ENCODE results near the gene TTC39C. TPM values are rescaled to one million over a fixed set of nuclear protein-coding genes. Genes with fewer than 3 reads are reported as not detected.
"Not testable (repeated sequence)": the region's sequence is repeated elsewhere in the genome, so short reads cannot be mapped to it uniquely, and the experiment has no call there.

The TTC39C gene
- total RNA-seq, 1 donor from 2014 or later, result 33.2 TPM

DNA sequence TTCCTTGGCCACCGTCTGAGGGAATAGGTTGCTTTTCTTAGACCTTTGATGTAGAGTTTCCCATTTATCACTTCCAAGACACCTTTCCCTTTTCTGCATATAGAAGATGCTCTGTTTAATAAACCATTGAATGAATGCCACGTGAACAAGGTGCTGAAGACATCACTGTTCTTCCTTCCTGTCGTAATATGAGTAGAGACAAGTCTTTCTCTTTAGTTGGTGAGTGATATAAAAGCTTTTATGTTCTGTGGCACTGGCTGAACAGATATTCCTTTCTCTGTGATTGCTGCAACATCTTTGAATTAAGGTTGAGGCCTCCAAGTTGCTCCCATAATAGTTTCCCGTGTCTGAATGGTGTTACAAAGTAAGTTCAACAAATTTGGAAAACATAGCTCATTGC is 38.7 kb downstream of the TTC39C start:
- DNase-seq (ENCODE audit: low spot score), result no peak

DNA sequence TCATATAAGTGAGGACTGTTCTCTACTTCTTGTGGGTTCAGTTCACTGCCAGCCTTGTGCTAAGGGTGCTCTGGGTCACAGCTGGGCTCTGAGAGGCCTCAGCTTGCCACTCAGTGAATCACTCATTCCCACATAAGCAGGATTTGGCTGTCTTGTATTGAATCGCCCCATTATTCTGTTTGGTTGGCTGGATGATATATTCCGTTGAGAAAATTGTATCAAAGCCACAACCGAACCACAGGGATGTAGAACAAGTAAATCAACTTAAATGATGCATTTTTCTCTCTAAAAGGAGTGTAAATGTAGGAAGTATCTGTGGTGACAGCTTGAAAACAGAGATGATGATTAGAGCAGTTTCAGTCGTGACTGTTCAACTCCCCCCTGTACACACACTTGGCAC is 39.6 kb downstream of the TTC39C start:
- DNase-seq (ENCODE audit: low spot score), result no peak

DNA sequence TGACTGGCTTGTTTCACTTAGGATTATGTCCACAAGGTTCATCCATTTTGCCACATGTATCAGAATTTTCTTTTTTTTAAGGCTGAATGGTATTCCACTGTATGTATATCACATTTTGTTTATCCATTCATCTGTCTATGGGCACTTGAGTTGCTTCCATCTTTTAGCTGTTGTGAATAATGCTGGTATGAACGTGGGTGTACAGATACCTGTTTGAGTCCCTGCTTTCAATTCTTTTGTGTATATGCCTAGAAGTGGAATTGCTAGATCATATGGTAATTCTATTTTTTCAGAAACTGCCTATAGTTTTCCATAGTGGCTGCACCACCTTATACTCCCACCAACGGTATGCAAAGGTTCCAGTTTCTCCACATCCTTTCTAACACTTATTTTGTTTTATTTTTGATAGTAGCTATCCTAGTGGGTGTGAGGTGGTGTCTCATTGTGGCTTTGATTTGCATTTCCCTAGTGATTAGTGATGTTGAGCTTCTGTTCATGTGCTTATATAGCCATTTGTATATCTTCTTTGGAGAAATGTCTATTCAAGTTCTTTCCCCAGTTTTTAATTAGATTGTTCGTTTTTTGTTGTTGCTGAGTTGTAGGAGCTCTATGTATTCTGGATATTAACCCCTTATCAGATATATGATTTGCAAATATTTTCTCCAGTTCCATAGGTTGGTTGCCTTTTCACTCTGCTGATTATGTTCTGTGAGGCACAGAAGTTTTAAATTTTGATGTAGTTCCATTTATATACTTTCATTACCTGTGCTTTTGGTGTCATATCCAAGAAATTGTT is 40.7 kb downstream of the TTC39C start:
- no peak for DNase-seq (ENCODE audit: low spot score)

DNA sequence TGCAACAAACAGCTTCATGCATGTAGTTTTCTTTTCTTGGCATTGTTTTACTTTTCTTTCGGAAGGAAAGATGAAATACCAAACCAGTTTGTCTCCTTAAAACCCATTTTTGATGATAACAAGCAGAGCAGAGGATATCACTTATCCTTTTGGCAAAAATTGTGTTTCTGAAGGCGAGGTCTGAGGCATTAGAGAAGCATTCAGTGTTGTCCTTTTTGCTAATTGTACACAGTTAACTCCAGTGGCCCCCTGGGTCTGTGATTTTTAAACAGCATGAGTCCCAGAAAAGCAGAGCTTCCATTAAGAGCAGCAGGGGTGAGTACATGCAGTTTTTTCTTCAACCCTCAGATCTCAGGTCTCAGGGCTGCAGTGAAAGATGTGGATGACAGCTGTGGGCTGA is 41.3 kb downstream of the TTC39C start:
- no peak for DNase-seq (ENCODE audit: low spot score)

DNA sequence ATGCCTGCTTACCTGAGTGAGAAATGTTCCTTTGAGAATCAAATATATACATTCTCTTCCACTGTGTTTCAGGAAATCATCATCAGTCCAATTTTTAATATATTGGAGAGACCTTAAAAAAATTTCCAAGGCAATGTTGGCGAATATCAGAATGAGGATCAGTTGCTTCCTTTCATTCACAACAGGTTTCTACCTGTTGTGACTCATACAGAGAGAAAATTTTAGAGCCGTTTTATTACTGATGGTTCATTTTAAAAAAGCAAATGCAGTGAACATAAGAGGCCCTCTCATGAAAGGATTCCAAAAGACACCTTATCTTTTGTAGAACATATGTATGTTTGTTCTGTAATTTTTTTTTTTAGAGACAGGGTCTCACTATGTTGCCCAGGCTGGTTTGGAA is 42.0 kb downstream of the TTC39C start:
- DNase-seq (ENCODE audit: low spot score), result no peak

DNA sequence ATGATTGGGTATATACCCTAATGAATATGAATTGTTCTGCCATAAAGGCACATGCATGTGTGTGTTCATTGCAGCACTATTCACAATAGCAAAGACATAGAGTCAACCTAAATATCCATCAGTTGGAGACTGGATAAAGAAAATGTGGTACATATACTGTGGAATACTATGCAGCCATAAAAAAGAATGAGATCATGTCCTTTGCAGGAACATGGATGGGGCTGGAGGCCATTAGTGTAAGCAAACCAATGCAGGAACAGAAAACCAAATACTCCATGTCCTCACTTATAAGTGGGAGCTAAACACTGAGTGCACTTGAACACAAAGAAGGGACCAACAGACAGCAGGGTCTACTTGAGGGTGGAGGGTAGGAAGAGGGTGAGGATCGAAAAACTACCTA is 43.2 kb downstream of the TTC39C start:
- DNase-seq (ENCODE audit: low spot score), result no peak

DNA sequence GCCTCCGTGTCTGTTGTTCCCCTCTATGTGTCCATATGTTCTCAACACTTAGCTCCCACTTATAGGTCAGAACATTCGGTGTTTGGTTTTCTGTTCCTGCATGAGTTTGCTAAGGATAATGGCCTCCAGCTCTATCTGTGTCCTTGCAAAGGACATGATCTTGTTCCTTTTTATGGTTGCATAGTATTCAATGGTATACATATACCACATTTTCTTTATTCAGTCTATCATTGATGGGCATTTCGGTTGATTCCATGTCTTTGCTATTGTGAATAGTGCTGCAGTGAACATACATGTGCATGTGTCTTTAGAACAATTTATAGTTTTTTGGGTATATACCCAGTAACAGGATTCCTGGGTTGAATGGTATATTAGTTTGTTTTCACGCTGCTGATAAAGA is 44.8 kb downstream of the TTC39C start:
- not testable (repeated sequence) for DNase-seq (ENCODE audit: low spot score)

DNA sequence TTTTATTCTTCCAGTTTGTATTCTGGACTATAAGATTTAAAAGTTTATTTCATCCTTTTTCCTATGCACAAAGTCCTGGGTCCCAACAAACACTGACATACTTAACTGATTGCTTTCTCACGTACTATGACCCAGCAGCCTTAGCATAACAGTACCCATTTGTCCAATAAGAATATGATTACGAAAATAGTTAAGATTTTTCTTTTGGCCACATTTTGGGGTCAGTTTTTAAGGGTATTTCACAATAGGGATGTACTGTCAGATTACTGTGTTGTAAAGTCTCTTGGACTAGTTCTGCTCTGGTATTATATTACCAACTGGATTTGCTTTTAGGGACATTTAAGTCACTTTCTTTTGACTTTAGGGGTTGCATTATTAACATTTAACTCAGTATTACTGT is 46.1 kb downstream of the TTC39C start:
- DNase-seq (ENCODE audit: low spot score), result no peak

DNA sequence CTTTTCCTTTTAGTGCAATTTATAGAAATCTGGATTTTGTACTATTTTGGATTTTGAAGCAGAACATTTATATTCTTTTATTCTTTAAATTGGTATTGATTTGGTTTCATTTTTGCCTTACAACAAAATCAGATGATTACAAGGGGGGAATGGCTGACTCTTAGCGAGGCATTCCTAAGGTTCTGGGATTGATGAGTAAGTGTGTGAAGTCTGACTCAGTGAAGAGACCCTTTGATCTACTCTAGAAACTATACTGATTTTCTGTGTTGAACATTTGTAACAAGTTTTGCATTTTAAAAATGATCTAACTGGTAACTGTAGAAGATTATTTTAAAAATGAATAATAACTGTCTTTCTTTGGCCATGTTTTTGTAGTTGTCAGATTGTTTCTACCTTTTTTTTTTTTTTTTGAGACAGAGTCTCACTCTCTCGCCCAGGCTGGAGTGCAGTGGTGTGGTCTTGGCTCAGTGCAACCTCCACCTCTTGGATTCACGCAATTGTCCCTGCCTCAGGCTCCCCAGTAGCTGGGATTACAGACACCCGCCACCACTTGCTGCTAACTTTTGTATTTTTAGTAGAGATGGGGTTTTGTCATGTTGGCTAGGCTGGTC is 48.7 kb downstream of the TTC39C start:
- DNase-seq (ENCODE audit: low spot score), result no peak

DNA sequence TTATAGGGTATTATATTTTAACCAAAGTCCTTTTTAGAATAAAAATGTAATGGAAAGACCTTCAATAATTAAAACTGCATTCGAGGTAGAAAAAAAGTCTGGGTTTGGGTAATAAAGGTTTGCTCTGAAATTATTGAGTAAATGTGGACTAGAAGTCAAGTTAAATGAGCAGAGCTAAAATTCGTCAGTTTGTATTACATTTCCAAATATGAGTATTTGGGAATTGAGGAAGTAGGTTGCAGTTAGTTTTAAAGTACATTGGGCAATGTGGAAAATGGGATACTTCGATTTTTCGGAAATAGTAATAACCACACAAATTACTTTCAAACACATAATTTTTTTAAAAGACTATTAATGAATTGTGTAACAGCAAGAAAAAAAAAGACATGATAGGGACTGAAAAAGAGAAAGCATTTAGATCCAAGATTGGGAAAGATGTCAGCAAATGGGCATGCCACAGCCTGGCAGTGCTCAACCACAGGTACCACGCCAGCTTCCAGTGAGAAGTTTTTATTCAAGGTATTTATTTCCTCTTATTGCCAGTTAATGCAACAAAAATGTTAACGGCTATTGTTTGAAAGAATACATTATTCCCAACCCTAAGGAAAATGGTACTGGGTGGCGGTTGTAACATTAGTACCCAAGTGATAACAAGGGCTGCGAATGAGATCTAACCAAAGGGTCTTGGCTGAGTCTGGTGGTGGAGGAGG is 50.0 kb downstream of the TTC39C start:
- no peak for DNase-seq (ENCODE audit: low spot score)

DNA sequence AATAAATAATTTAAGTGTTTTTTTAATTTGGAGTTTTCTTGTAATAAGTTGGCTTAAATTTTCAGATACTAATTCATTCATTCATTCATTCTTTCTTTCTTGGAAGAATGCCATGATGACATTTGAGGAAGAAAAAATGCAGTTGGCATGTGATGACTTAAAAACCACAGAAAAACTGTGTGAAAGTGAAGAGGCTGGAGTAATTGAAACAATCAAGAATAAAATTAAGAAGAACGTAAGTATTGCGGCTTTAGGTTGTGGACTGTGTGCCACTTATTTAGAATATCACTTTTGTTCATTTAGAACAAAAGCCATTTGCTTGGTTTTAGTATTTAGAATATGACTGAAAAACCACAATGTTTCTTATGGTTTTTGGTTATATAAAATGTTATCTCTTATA is 51.4 kb downstream of the TTC39C start:
- no peak for DNase-seq (ENCODE audit: low spot score)

DNA sequence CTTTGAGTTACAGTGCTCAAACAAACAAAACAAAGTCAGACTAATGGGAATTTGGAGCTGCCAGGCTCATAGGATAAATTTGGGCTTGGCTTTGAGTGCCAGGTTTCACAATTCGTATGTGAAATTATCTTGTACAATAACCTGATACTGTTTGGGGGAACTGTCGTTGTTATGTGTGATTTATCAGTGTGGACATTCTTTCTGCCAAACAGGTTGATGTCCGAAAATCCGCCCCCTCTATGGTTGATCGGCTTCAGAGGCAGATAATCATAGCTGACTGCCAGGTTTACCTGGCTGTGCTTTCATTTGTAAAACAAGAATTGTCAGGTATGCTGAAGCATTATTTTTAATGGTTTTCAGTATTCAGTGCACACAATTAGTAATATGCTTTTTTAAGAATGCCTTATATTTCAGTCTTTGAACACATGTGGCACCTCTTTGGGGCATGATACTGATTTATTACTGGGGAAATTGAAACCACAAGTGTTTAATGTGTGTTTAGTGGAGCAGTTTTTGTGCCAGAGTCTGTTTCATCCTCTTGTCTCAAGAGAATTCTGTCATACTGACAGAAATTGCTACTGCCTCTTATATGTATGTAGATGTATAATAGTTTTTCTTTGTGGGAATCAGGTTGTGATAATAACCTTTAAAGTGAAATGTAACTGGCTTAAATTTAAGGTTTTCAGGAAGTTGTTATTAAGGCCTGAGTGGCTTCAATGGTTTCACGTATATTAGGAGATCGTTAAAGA is 54.6 kb downstream of the TTC39C start:
- DNase-seq (ENCODE audit: low spot score), result no peak

DNA sequence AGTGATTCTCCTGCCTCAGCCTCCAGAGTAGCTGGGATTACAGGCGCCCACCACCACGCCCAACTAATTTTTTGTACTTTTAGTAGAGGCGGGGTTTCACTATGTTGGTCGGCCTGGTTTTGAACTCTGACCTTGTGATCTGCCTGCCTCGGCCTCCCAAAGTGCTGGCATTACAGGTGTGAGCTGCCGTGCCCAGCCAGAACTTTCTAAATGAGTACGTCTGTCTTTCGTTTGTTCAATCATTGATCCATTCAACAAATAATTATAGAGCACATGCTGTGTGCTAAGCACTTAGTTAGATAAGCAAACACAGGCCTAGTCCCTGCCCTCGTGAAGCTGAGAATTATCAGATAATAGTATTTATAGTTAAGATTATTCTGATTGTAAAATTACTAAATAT is 56.5 kb downstream of the TTC39C start:
- no peak for DNase-seq (ENCODE audit: low spot score)

DNA sequence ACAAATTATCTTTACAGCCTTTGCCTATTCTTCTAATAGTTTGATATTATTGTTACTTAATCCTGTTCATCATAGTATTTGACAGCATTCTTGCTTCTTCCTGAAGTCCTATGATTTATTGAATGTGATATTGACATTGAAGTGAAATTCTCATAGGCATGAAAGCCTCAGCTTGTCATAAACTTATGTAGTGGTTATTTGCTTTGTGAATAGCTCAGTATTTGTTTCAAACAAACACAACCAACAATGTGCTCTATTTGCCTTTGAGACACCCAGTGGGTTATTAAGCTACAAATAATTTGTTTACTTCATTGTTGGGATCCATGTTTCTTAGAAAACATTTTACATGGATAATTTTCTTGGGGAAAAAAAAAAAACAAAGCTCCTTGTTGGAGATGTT is 57.2 kb downstream of the TTC39C start:
- DNase-seq (ENCODE audit: low spot score), result no peak

DNA sequence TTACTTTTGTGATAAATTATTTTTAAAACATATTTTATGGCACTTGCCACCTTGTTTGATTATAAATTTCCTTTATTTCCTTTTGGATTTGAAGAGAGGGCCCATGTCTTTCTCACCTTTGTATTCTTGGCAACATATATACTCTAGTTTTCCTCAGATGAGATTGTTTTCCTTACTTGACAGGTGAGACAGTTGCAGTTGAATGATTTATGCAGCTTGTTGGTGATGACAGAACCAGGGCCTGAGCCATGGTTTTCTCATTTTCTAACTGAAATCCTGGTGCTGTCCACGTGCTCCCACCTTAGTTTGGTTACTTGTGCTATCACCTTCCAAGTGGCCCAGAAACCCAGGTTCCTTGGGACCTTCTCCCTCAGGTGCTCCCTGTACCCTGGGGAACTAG is 58.2 kb downstream of the TTC39C start:
- no peak for DNase-seq (ENCODE audit: low spot score)

DNA sequence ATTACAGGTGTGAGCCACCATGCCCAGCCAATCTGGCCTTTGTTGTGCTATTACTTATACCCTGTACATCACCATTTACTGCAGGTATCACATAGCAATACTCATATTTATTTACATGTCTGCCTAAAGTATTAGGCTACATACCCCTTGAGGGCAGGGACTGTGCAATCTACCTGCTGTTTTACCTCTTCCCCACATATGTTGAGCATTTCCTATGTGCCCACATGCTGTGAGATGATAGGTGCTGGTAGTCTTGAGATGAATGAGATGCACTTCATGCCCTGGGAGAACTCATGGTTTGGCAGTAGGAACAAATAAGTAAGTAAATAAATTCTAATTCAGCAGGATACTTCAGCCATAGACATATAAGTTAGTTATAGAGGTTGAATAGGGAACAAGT is 59.2 kb downstream of the TTC39C start:
- DNase-seq (ENCODE audit: low spot score), result no peak

DNA sequence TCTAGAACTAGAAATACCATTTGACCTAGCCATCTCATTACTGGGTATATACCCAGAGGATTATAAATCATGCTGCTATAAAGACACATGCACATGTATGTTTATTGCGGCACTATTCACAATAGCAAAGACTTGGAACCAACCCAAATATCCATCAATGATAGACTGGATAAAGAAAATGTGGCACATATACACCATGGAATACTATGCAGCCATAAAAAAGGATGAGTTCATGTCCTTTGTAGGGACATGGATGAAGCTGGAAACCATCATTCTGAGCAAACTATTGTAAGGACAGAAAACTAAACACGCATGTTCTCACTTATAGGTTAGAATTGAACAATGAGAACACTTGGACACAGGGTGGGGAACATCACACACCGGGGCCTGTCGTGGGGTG is 60.2 kb downstream of the TTC39C start:
- DNase-seq (ENCODE audit: low spot score), result not testable (repeated sequence)

DNA sequence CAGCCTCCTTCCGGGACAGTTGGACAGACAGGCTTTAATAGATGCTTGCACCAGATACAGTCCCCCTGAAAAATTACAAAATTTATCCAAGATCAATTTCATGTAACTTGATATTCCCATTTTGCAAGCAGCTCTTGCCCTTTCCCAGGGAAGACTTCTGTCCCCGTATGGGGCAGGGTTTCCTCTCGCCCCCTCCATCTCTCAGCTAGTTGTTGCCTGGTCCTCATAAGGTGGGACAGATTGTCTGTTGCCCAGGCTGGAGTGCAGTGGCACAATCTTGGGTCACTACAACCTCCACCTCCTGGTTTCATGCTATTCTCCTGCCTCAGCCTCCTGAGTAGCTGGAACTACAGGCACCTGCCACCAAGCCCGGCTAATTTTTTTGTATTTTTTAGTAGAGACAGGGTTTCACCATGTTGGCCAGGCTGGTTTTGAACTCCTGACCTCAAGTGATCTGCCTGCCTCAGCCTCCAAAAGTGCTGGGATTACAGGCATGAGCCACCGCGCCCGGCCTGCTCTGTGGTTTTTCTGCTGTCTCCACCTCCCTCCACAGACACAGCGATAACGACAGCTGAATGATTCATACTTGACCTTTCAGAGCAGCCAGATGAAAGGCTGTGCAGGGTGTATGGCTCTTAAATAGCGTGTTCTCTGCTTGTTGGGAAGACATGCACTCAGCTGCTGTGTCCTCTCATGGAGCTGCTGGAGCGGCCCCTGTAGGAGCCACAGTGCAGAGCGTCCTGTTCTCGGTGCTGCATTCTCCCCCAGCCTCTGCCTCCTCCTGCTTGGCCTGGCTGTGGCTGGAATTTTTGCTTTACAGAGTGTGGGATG is 61.4 kb downstream of the TTC39C start:
- peak; percentile 74 for DNase-seq (ENCODE audit: low spot score)

DNA sequence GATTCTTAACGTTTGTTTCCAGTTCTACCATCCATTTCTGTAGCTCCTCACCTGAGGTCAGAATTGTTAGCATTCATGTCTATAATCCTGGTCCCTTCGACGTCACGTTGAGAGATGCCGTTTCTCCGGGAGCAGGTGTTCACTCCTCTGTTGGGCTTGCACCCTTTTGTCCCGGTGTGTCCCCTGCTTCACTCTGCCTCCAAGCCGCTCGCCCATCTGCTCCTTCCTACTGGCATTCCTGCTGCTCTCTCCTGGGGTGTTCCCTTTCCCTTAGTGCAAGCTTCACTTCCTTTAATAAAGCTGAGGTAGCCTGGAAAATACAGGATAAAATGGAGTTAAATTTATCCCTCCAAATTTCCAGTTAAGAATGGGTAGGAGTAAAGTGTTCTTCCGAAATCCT is 62.4 kb downstream of the TTC39C start:
- no peak for DNase-seq (ENCODE audit: low spot score)

DNA sequence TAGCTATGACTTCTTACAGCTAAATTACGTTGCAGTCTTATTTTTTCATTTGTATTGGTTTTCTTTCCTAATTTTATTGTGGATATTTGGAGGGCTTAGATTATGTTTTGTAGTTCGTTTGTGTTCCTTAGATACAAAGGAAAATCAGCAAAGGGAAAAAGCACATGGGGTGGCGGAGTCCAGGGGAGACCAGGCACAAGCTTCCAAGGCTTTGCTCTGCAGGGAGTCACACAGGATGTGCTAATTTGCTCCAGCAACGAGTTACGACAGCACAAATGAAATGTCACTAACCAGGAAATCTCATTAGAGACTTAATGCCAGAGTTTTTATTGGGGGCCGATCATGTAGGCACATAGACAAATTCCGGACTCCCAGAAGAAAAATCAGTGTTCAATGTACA is 63.8 kb downstream of the TTC39C start:
- DNase-seq (ENCODE audit: low spot score), result no peak

DNA sequence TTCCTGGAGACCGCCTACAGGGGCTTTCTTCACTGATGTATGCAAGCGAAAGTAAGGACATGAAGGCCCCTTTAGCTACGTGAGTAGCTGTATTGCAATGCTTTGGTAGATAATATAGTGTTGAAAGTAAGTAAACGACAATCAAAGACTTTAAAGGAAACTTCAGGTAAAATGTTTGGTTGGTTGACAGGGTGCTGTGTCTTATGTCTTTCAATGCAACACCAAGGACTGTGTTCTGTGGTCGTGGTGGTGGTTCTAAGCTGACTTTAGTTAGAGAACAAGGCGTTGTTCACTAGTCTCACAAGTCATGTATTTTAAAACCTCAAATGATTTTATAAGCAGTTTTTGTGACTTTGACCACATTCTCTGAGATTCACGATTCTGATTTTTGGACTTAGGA is 66.3 kb downstream of the TTC39C start:
- DNase-seq (ENCODE audit: low spot score), result no peak
